ENCODE data around the gene KCNJ5. TPM values are rescaled to one million over a fixed set of nuclear protein-coding genes. Genes with fewer than 3 reads are reported as not detected.

Gene KCNJ5
- total RNA-seq, 4 donors from 2014 or later = 0.47 to 1.9 TPM; not detected in 2

- WGBS, 2 donors = 82 to 88% methylated on average over 3 to 5 of the region's 9 CpGs
- Histone ChIP-seq H3K4me3 (no peak overlapping the region), H3K27ac (no peak overlapping the region), H3K4me1 (no peaks in the 10 kb centered on the region), H3K9me3 (no peaks in the 10 kb centered on the region), H3K36me3 (peaks cover 18 to 88% (median 19%) of the 10 kb centered on the region in 3 donors), H3K27me3 (no peaks in the 10 kb centered on the region)
- intact Hi-C loops (cut with DNase I) = no loop called here
- TF ChIP-seq CTCF (IDR thresholded peaks at IDR 0.05) (no peak), POLR2A (IDR thresholded peaks at IDR 0.05) (no peak)
- DNase-seq = no peak
These were observed 77.8 kb downstream of the KCNJ5 start for GRCh38 chr11:128968916-128969315.

Other genes starting within 250 kb of the KCNJ5 start
- gene FLI1, start 197.3 kb upstream of the KCNJ5 start, total RNA-seq = 10 to 100 TPM in 2 of 4 donors, 1 to 10 TPM in 2; 1.5 to 24.6 (median 7.4) TPM
- 1 to 10 TPM in 1 of 4 donors, under 1 TPM in 1, not detected in 2; under 0.01 to 1.3 TPM for gene KCNJ1, start 24.1 kb upstream of the KCNJ5 start, total RNA-seq
- 10 to 100 TPM; 11.0 to 16.7 (median 13.9) TPM for gene TP53AIP1, start 51.5 kb downstream of the KCNJ5 start, total RNA-seq